GM21515 (cell line): Measurements from ENCODE around the gene CADPS2.

Experiments used
- ATAC-seq: cut with Tn5 transposase; IDR thresholded peaks from one replicate; pipeline ENCODE4 v1.9.1; 2021; ENCODE audit not compliant: unreplicated experiment

Gene CADPS2

DNA sequence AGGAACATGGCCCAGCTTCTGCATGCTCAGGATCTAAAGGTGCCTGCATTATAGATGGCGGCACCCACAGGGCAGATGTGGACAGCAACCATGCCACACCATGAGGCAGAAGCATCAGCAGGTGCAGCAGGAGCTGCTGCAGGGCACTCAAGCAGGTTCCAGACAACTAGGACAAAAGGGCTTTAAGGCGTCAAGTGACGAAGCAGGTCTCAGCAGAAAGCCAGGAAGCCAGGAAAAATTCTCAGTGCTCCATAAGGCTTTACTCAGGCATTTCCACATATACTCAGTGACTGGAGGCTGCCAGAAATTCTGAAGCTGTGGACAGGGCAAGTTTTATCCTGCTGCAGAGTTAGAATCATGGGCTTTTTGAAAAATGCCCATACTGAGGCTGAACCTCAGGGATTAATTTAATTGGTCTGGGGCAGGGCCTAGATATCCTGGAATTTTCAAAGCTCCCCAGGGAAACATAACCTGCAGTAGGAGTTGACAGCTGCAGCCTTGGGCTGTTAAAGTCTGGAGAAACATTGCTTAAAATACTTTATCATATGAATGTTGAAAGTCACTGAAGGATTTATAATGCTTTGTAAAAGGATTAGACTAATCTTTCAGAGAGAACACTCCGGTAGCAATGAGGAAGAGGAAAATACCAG lies 115.4 kb downstream of the CADPS2 start:
- ATAC-seq, result no peak

DNA sequence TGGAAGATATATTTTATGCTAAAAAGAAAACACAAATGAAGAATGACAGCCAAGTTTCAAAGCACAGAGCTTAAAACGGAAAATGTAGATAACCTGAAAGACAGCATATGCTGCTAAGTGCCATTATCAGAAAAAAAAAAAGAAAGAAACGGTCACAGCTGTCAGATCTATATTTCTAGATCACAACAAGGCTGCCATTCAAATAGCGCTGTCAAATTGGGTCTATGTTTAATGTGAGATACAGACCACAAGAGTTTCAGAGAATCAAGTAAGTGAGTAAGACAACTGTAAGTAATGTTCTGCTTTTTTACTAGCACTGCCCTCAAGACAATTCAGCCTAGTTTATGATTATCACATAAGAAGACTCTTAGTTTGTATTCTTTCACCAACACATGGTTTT lies 117.4 kb downstream of the CADPS2 start:
- ATAC-seq, result no peak

DNA sequence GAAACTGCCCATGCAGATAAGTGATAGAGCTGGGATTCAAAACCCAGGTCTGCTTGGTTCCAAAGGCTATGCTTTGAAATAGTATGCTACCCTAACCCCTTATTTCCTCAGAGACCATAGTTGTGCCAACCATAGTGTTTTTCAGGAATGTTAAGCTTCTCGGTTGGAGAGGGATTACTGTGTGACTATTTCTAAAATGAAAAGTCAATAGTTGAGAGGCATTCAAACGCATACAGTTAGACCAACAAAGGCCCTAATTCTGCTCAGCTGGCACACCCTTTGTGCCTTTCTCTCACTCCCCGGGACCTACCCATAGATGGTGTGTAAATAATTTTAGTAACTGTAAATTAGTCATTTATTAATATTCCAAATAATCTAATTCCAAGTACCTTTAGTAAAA lies 118.9 kb downstream of the CADPS2 start:
- ATAC-seq, result no peak

DNA sequence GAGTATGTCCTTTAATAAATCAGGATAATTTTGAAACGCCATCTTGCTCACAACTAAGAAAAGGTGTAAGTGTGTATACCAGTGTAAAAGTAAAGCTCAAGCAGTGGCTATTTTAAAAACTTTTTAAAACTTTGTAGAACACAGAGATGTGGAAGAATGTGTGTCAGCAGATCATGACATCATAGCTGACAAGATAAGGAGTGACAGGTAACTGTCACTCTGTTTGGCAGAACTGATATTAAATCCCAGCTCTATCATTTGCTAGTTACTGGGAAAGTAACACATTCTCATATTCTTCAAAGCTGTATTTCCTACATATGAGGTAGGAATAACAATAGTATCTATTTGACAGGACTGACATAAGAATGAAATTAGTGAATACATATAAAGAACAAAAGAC lies 119.7 kb downstream of the CADPS2 start:
- no peak for ATAC-seq

DNA sequence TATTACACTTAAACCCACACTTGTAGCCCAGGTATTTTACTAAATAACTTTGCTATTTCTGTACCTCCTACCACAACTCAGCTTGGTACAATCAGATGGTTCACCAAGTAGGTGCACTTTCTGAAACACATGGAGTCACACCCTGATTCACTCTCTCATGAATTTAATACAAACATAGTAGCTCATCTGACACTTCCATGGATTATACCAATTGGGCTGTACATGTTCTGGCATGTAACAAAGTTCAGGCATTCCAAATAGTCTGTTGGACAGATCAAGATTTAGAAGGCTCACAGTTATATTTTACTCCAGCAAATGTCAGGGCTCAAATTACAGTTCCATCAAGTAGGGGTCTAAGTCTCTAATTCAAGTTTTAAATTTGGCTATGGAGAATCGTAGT lies 121.4 kb downstream of the CADPS2 start:
- no peak for ATAC-seq

DNA sequence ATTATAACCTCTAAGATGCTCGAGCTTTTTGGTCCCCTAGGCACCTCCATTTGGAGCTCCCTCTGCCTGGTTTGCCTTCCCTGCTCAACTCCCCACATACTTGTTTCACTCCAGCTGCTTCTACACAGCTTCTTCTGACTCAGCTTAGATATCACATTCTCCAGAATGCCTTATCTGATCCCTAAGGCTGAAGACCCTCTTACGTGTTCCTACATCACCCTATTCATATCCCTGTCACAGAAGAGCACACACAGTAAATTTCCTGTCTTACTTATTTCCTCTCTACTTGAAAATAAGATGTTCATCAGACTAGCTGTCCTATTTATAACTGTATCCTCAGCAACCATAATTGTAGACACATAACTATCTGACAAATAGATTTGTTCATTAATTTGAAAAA lies 122.2 kb downstream of the CADPS2 start:
- ATAC-seq, result no peak

DNA sequence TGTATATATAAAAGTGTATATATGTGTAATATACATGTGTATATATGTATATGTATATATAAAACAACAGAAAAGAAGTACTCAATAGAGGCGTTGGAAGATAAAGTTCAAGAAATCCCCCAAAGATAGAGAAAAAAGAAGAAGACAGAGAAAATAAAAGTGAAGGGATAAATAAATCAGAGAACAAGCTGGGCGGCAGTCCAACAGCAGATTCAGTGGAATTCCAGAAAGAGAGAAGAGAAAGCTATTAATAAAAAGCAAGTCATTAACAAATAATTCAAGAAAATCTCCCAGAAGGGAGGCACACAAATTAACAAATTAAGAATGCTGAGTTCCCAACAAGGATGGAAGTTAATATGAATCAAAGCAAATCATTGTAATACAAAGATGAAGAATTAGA lies 124.2 kb downstream of the CADPS2 start:
- ATAC-seq, result no peak

DNA sequence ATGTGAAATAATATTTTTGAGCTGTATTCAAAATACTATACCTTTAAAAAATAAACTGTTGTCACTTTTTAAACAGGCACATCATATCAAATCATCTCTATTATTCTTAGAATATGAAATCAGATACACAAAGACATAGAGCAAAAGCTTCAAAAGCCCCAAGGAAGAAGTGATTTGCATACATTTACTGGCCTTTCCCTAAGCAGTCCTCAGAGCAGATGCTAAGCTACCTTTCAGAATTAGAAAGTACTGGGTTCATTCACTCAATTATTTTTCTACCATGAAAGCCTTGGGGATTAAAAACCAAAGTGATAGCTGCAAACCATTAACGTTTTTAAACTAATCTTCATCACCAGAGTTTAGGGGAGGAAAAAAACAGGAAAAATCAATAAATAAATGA lies 127.8 kb downstream of the CADPS2 start:
- ATAC-seq, result no peak

DNA sequence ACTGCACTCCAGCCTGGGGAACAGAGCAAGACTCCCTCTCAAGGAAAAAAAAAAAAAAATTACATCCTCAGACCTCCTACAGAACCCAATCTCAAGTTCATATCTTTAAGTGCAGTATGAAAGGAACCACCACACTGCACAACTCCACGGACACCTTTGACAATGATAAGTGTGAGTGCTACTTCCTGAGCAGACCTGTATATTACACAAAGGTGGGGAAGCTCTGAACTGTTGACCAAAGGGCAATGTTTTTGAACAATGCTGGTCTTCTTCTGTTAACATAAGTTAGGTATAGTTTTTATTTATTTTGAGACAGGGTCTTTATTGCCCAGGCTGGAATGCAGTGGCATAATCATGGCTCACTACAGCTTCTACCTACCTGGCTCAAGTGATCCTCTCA lies 129.4 kb downstream of the CADPS2 start:
- ATAC-seq, result no peak

DNA sequence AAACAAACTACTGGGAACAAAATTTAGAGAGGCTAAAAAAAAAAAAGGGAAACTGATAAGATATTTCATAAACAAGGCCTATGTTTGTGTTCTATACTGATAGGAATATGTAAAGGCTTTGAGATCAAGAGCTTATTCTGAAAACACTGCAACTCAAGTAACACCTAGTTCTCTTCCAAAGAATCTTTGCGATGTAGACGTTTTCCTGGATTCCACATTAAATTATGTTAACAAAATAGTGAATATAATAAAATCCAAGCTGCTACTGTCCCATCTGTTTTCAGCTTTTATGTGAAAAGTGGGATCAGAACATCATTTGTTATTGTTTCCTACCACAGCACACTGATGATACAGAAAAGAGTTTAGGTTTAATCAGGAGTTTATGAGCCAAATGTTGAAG lies 130.6 kb downstream of the CADPS2 start:
- ATAC-seq, result no peak

DNA sequence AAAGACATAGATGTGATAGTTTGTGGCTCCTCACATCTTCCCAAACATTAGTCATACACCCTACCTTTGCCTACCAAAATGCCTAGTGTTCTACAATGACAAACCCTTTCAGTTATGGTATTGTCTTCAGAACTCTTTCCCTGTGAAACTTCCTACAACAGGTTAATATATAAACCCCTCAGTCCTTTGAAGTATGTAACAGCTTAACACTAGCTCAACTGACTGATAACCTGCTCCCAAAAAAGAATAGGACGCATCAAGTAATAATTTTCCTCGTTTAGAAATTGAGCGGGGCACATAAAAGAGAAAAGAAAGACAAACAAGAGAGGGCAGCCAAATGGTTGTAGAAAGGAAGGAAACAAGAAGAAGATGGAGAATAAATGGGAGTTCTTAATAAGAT lies 133.7 kb downstream of the CADPS2 start:
- ATAC-seq, result no peak

DNA sequence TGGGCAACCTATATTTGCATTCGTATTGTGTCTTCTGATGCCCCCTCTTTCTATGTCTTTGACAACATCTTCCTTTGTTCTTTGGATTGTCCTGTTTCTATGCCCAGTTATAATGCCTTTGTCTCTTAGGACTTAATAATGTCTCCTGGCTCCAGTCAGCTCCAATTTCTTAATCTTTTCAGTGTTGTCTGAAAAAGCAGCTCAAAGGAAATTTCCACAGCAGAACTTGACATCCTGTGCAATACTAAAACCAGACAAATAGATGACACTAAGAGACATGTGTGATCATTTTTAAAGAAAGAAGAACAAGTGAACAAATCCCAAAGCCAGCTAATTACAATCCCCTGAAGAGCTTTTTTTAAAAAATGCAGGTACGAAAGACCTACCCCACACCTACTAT lies 135.9 kb downstream of the CADPS2 start:
- ATAC-seq, result no peak

DNA sequence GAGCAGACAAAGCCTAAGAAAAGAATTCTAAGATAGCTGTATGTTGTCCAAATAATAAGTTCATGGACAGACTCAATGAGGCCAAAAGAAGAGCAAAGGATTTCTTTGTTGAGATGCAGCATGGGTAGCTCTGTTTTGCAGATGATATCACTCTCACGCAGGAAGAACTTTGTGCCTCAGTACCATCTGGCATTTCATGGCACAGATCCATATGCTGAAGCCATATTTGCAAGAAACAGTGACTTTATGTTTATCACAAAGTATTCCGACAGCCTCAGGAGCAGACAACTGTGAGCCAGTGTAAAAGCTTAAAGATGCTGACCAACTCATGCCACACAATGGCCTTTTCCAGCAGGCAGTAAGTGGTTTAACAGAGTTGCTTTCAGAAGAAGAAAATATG lies 138.1 kb downstream of the CADPS2 start:
- no peak for ATAC-seq

DNA sequence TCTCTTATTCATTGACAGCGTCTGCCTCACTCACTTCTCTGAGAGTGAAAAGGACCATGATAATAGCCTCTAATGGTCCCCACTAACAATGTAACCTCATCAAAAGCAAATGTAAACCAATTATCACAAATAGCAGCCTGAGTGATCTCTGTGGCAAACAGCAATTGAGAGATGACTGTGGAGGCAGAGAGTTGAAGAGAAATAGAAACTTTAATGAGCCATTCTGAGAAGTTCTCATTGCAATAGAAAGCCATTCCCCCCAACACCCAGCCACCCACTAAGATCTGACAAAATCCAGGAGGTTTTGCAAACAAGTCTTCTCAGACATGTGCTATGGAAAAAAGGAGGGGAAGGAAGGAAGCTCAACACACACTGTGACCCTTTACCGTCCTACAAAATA lies 139.3 kb downstream of the CADPS2 start:
- ATAC-seq, result no peak

DNA sequence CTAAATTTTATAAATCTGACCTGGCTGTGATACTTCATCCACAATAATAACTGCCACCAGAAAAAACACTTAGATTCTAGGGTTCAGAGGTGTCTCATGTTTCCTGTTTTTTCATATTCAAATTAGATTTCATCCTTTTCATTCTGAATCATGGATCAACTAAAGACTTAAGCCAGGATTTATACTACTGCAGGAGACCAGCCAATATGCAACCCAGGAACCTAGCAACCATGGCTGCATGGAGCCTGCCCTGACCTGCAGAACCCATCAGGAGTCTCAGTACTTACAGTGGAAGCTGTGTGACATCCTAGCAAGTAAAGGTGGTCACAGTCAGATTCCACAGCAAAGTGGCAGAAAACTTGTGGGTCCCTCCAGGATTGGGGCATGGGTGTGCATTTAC lies 143.0 kb downstream of the CADPS2 start:
- no peak for ATAC-seq

DNA sequence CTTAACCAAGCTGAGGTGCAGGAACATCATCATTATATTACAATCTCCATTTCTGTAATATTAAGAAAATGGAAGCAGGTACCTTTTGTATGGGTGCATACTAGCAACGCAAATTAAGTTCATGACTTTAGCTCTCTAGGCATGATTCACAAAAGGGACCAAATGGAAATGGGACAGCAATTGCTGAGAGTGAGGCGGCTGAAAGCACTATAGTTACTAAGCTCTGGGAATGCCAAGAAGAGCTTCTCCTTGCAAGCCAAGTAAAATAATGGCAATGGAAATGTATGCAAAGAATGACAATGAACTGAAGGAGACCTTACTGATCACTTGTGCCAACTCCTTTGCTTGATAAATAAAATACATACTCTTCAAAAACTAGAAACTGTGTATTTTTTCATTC lies 147.3 kb downstream of the CADPS2 start:
- no peak for ATAC-seq

DNA sequence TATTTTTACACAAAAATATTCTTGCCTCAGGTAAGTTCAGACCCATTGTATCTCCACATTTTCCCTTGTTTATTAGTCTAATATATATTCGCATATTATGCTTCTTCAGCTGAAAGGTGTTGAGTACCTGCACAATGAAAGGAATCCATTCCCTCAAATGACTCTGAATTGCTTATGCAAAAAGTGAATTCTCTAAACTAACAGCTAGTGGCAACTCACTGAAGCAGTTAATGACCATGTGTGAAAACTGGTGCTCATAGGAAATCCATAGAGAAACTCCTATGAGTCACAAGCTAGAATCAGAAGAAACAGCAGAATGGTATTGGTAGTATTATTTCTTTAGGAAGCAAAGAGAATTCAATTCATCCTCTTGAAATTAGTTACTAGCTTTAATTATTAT lies 150.1 kb downstream of the CADPS2 start:
- ATAC-seq, result no peak

DNA sequence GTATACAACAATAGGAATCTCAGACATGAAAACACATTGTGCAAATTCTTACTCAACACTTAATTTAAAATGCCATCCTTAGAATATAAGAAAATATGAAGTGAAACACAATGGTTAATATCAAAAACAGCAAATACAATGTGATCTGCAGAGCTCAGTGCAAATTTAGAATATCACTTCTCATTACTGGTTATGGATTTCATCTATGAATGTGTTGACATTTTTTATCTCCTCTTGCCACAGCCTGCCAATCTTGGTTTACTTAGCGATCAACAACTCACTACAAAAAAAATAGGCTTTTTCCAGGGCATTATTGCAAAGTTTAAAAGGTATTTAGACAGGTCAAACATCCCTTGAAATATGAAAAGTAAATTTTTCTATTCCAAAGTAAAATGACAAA lies 158.5 kb downstream of the CADPS2 start:
- ATAC-seq, result no peak

DNA sequence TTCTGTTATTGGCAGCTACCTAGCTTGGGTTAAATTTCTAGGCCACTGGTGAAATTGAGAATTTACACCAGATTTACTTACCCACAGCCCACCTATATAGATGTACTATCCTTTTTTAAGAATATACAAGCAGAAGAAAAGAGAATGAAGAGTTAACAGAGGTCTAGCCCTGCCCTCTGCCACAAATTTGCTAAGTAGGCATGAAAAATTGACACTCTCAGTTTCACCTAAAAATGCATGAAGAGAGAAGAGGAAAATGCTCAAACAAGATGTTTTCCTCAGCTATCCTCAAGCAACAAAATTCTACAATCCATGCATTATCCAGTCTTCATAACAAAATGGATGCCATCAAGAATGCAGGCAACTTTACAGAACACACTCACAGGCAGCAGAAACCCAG lies 158.9 kb downstream of the CADPS2 start:
- ATAC-seq, result no peak

DNA sequence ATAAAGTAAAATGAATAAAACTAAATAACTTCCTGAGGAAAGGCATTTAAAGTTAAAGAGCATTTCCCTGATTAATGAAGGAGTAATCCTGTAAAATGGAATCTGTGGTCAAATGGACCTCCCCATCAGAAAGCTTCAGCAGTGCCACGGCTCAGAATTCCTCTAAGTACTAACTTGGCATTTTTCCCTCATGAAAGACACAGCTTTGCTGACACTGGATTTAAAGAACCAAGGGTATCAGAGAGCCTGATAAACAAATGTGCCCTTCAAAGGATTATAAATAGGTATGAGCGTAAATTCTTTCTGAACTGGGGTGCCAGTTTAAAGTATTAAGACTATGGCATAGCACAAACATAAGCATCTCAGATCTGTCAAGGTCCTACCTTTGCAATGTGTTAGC lies 159.4 kb downstream of the CADPS2 start:
- ATAC-seq, result no peak

DNA sequence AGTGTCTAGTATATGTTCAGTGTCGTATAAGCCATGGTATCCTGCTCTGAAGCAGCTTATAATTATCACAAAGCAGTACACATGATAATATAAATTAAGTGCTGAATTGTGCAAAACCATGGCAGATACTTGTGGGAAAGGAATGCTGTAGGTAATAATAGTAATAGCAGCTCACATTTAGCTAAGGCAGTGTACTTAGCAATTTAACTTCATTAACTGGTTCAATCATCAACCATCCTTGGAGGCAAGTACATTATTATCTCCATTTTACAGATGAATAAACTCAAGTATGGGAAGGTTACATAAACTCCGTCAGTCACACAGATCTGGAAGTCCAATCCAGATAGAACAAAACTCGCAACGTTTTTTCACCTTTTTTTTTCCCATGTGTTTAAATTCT lies 161.9 kb downstream of the CADPS2 start:
- ATAC-seq, result no peak

DNA sequence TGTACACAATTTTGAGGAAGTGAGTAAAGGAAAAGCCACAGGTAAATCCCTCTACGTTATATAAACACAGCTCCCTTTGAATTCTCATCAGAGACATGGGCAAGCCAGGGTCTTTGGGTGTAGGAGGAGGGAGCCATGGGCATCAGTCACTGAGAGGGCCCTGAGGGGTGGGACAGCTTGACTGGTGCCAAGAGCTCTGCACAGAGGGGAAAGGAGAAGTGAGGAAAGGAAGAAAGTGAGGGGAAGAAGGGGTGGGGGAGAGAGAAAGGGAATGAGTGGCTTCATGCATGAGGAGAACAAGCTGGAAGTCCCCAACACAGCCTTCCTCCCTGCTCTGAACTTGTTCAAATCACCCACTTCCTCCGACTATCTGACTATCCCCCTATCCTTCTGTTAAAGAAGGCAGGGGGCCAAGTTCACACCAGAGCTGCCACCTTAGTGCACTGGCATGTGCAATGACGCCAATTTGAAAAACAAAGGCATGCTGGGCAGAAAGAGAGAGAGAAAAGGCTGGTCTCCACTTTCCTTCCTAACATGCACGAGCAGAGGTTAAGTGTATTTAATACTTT lies 167.2 kb downstream of the CADPS2 start:
- no peak for ATAC-seq

DNA sequence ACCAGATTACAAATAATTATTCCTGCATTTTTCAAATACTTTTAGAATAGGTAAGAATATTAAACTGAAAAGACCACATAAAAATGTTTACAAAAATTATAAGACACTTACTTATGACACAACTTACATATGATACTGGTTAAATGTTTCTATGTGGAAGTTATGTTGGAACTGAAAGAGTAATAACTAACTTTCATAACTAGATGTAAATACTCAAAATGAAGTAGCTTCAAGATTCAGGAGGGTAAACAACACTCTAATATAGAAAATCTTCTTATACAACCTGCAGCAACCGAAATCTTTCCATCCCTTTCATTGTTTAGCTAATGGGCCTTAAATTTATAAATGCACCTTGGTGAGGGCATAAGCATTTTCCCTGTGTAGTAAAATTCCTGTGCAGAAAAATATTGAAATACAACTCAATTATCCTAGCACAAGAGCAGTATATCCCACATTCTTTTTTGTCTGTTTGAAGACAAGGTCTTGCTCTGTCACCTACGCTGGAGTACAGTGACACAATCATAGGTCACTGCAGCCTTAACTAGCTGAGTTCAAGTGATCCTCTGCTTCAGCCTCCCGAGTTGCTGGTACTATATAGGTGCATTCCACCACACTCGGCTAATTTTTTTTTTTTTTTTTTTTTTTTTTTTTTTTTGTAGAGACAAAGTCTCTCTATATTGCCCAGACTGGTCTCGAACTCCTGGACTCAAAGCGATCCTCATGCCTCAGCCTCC lies 168.7 kb downstream of the CADPS2 start:
- no peak for ATAC-seq
